Measurements from ENCODE around the gene TEAD3. TPM values are rescaled to one million over a fixed set of nuclear protein-coding genes. Genes with fewer than 3 reads are reported as not detected.
"Not testable (repeated sequence)": the region's sequence is repeated elsewhere in the genome, so short reads cannot be mapped to it uniquely, and the experiment has no call there.

The TEAD3 gene
- total RNA-seq, 4 donors from 2014 or later = 11.5 to 14.8 (median 13.5) TPM

DNA sequence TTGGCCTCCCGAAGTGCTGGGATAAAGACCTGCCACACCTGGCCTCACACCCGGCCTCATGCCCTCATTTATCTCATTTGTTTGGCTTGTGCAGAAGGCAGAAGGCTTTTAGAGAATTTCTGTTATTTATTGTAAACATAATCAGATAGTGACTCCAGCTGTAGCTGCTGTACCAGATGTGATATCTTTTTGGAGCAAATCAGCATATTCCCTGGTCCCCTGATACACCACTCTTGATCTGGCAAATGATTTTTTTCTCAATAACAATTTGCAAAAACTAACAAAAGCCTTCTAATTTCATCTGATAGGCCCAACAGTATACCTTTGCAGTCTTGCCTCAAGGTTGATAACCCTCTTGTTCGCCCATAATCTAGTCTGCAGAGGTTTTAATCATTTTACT, 42.3 kb upstream of the TEAD3 start:
- Histone ChIP-seq H3K27me3 (no peaks in the 10 kb centered on the region), H3K4me1 (no peaks in the 10 kb centered on the region), H3K4me3 (no peak overlapping the region), H3K9me3 (no peaks in the 10 kb centered on the region), H3K36me3 (no peaks in the 10 kb centered on the region), H3K27ac (no peak overlapping the region)
- in situ Hi-C loops (cut with MboI; ENCODE audit: low sequenced_read_pairs in 4 of 4) = no loop called here
- no peak for TF ChIP-seq POLR2A (IDR thresholded peaks at IDR 0.05)
- TF ChIP-seq, protein P1, sequence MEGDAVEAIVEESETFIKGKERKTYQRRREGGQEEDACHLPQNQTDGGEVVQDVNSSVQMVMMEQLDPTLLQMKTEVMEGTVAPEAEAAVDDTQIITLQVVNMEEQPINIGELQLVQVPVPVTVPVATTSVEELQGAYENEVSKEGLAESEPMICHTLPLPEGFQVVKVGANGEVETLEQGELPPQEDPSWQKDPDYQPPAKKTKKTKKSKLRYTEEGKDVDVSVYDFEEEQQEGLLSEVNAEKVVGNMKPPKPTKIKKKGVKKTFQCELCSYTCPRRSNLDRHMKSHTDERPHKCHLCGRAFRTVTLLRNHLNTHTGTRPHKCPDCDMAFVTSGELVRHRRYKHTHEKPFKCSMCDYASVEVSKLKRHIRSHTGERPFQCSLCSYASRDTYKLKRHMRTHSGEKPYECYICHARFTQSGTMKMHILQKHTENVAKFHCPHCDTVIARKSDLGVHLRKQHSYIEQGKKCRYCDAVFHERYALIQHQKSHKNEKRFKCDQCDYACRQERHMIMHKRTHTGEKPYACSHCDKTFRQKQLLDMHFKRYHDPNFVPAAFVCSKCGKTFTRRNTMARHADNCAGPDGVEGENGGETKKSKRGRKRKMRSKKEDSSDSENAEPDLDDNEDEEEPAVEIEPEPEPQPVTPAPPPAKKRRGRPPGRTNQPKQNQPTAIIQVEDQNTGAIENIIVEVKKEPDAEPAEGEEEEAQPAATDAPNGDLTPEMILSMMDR (IDR thresholded peaks at IDR 0.05 in 4 of 5, conservative IDR thresholded peaks at IDR 0.05 in 1 of 5) = no peak
- DNase-seq (no peak), ATAC-seq (no peak)
- intact Hi-C loops (cut with DNase I; ENCODE audit: low total_unique reads) = no loop called here

- ATAC-seq; in situ Hi-C loops (cut with MboI; ENCODE audit: low sequenced_read_pairs in 4 of 4); H3K4me3 ChIP-seq; DNase-seq; H3K9me3 ChIP-seq; H3K4me1 ChIP-seq; H3K36me3 ChIP-seq; H3K27ac ChIP-seq; intact Hi-C loops (cut with DNase I; ENCODE audit: low total_unique reads); H3K27me3 ChIP-seq: not testable (repeated sequence)
These were observed 39.0 kb upstream of the TEAD3 start for GRCh38 chr6:35535847-35536246.

- Histone ChIP-seq H3K27me3 (no peaks in the 10 kb centered on the region), H3K9me3 (no peaks in the 10 kb centered on the region), H3K4me3 (no peak overlapping the region), H3K4me1 (no peaks in the 10 kb centered on the region), H3K27ac (no peak overlapping the region), H3K36me3 (no peaks in the 10 kb centered on the region)
- ATAC-seq = no peak
- TF ChIP-seq, protein P1 (IDR thresholded peaks at IDR 0.05 in 4 of 5, conservative IDR thresholded peaks at IDR 0.05 in 1 of 5) = no peak
- TF ChIP-seq POLR2A (IDR thresholded peaks at IDR 0.05) = no peak
- no peak for DNase-seq
- in situ Hi-C loops (cut with MboI; ENCODE audit: low sequenced_read_pairs in 4 of 4) = no loop called here
- intact Hi-C loops (cut with DNase I; ENCODE audit: low total_unique reads) = no loop called here
These were observed 37.7 kb upstream of the TEAD3 start for GRCh38 chr6:35534407-35535170.

DNA sequence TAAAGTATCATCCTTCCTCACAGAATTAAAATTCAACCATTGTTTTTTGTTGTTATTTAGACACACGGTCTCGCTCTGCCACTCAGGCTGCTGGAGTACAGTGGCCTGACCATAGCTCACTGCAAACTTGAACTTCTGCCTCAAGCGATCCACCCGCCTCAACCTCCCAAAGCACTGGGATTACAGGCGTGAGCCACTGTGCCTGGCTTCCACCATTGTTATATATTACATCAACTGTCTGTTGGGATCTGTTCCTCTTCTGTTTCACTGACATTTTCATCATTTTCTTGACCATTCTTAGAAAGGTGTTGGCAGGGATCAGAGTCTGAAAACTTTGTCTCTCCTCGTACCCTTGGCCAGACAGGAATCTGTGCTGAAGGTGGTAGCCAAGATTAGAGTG, 37.1 kb upstream of the TEAD3 start:
- no peaks in the 10 kb centered on the region for H3K36me3 ChIP-seq
- intact Hi-C loops (cut with DNase I; ENCODE audit: low total_unique reads) (no loop called here), in situ Hi-C loops (cut with MboI; ENCODE audit: low sequenced_read_pairs in 4 of 4) (no loop called here)
- no peak overlapping the region for H3K27ac ChIP-seq
- H3K4me1 ChIP-seq = no peaks in the 10 kb centered on the region
- ATAC-seq (no peak), DNase-seq (no peak)
- TF ChIP-seq, protein P1 (IDR thresholded peaks at IDR 0.05 in 4 of 5, conservative IDR thresholded peaks at IDR 0.05 in 1 of 5) = no peak
- TF ChIP-seq POLR2A (IDR thresholded peaks at IDR 0.05) = no peak
- H3K27me3 ChIP-seq = no peaks in the 10 kb centered on the region
- no peaks in the 10 kb centered on the region for H3K9me3 ChIP-seq
- no peak overlapping the region for H3K4me3 ChIP-seq

- H3K4me3 ChIP-seq = no peak overlapping the region
- ATAC-seq (no peak), DNase-seq (no peak)
- no peaks in the 10 kb centered on the region for H3K4me1 ChIP-seq
- in situ Hi-C loops (cut with MboI; ENCODE audit: low sequenced_read_pairs in 4 of 4) = no loop called here
- TF ChIP-seq POLR2A (IDR thresholded peaks at IDR 0.05) = no peak
- TF ChIP-seq, protein P1 (IDR thresholded peaks at IDR 0.05 in 4 of 5, conservative IDR thresholded peaks at IDR 0.05 in 1 of 5) = no peak
- intact Hi-C loops (cut with DNase I; ENCODE audit: low total_unique reads) = no loop called here
- H3K27ac ChIP-seq = no peak overlapping the region
- H3K27me3 ChIP-seq = no peaks in the 10 kb centered on the region
- no peaks in the 10 kb centered on the region for H3K9me3 ChIP-seq
- H3K36me3 ChIP-seq = no peaks in the 10 kb centered on the region
These were observed 35.2 kb upstream of the TEAD3 start for GRCh38 chr6:35532126-35532525.

Data from gastrocnemius medialis (tissue), 4 donors.